Keratinocyte (primary cell): ENCODE measurements around the gene ARHGEF37.

Experiments used
- EZH2 ChIP-seq: IDR thresholded peaks from one replicate; pipeline ENCODE4 v1.6.1; 2012; ENCODE audit warnings: inconsistent platforms, mild to moderate bottlenecking, low read length, moderate library complexity
- TF ChIP-seq, protein P1 (sequence below), 3 experiments: IDR thresholded peaks in 1 of 3; conservative IDR thresholded peaks in 1 of 3; optimal IDR thresholded peaks in 1 of 3; 2 replicates in 2 of 3; 3 replicates in 1 of 3; pipeline versions ENCODE3 to v1.5.1; 2011; ENCODE audit warnings: low read length in 3 of 3, mild to moderate bottlenecking in 3 of 3, moderate library complexity in 2 of 3, control low read depth in 1 of 3, inconsistent platforms in 1 of 3; ENCODE audit not compliant: insufficient read depth in 2 of 3; ENCODE audit errors: extremely low read depth in 1 of 3

- TF ChIP-seq, protein P1, sequence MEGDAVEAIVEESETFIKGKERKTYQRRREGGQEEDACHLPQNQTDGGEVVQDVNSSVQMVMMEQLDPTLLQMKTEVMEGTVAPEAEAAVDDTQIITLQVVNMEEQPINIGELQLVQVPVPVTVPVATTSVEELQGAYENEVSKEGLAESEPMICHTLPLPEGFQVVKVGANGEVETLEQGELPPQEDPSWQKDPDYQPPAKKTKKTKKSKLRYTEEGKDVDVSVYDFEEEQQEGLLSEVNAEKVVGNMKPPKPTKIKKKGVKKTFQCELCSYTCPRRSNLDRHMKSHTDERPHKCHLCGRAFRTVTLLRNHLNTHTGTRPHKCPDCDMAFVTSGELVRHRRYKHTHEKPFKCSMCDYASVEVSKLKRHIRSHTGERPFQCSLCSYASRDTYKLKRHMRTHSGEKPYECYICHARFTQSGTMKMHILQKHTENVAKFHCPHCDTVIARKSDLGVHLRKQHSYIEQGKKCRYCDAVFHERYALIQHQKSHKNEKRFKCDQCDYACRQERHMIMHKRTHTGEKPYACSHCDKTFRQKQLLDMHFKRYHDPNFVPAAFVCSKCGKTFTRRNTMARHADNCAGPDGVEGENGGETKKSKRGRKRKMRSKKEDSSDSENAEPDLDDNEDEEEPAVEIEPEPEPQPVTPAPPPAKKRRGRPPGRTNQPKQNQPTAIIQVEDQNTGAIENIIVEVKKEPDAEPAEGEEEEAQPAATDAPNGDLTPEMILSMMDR (optimal IDR thresholded peaks at IDR 0.05 in 1 of 3, IDR thresholded peaks at IDR 0.05 in 1 of 3, conservative IDR thresholded peaks at IDR 0.05 in 1 of 3; ENCODE audit: extremely low read depth in 1 of 3, insufficient read depth in 2 of 3, low read length in 3 of 3): no peak
- no peak for TF ChIP-seq EZH2
Measured at GRCh38 chr5:149603920-149604319, 22.6 kb downstream of the ARHGEF37 start.
